GM23338 (cell line): ENCODE results near the gene CCDC138. TPM values are rescaled to one million over a fixed set of nuclear protein-coding genes. Genes with fewer than 3 reads are reported as not detected.

Experiments
- ATAC-seq: fragments of 200-7000 bp; cut with Tn5 transposase; 3 replicates; pipeline ENCODE4 v1.9.1; 2020
- DNase-seq: peaks from one replicate; pipeline ENCODE4 v3.0.0-alpha.2; 2015; ENCODE audit warnings: low spot score
- H2AFZ ChIP-seq: fragments of 200-600 bp; sonication (generic); 2 replicates; pipeline ENCODE4 v1.8.0; 2016; ENCODE audit warnings: antibody characterized with exemption, mild to moderate bottlenecking, moderate library complexity
- H3F3A ChIP-seq: fragments of 200-600 bp; sonication (generic); replicated peaks from 2 replicates; pipeline ENCODE4 v1.8.0; 2017; ENCODE audit warnings: antibody characterized with exemption, mixed run types, low read depth
- H3K27ac ChIP-seq: fragments of 200-600 bp; sonication (generic); 2 replicates; pipeline ENCODE4 v1.6.1; 2016; ENCODE audit warnings: low read depth
- H3K27me3 ChIP-seq: fragments of 200-600 bp; sonication (generic); 2 replicates; pipeline ENCODE4 v1.8.0; 2016; ENCODE audit warnings: mild to moderate bottlenecking, mixed run types, moderate library complexity; ENCODE audit not compliant: insufficient read depth
- H3K36me3 ChIP-seq: fragments of 200-600 bp; sonication (generic); 2 replicates; pipeline ENCODE4 v1.8.0; 2016; ENCODE audit warnings: mild to moderate bottlenecking; ENCODE audit not compliant: insufficient read depth
- H3K4me1 ChIP-seq: fragments of 200-600 bp; sonication (generic); 2 replicates; pipeline ENCODE4 v1.8.0; 2016; ENCODE audit warnings: mild to moderate bottlenecking, moderate library complexity; ENCODE audit not compliant: insufficient read depth
- H3K4me2 ChIP-seq: fragments of 200-600 bp; sonication (generic); 2 replicates; pipeline ENCODE4 v1.7.1; 2017; ENCODE audit warnings: mixed run types
- H3K4me3 ChIP-seq: fragments of 200-600 bp; sonication (generic); 2 replicates; pipeline ENCODE4 v1.6.1; 2016; ENCODE audit warnings: mixed run types
- H3K79me2 ChIP-seq: fragments of 200-600 bp; sonication (generic); replicated peaks from 2 replicates; pipeline ENCODE4 v1.8.0; 2017; ENCODE audit warnings: mild to moderate bottlenecking; ENCODE audit not compliant: insufficient read depth
- H3K9me2 ChIP-seq: fragments of 200-600 bp; sonication (generic); 2 replicates; pipeline ENCODE4 v1.8.0; 2017; ENCODE audit not compliant: insufficient read depth
- H4K20me1 ChIP-seq: fragments of 200-600 bp; sonication (generic); replicated peaks from 2 replicates; pipeline ENCODE4 v1.8.0; 2017; ENCODE audit warnings: mild to moderate bottlenecking; ENCODE audit not compliant: insufficient read depth
- H3K27ac Mint-ChIP-seq: 2 replicates; pipeline ENCODE4 v1.8.0; 2020; ENCODE audit warnings: inconsistent platforms, mild to moderate bottlenecking, moderate library complexity, mixed read lengths
- H3K27me3 Mint-ChIP-seq: 3 replicates; pipeline ENCODE4 v1.8.0; 2022; ENCODE audit warnings: low read depth, mild to moderate bottlenecking, moderate library complexity, mixed read lengths, inconsistent platforms; ENCODE audit not compliant: insufficient read depth, poor library complexity
- H3K36me3 Mint-ChIP-seq: 3 replicates; pipeline ENCODE4 v1.8.0; 2021; ENCODE audit warnings: low read depth, mild to moderate bottlenecking, inconsistent platforms, moderate library complexity, mixed read lengths
- H3K4me1 Mint-ChIP-seq: 3 replicates; pipeline ENCODE4 v1.8.0; 2020; ENCODE audit warnings: mild to moderate bottlenecking, inconsistent platforms, mixed read lengths
- H3K4me3 Mint-ChIP-seq: 3 replicates; pipeline ENCODE4 v1.8.0; 2021; ENCODE audit warnings: moderate library complexity, mild to moderate bottlenecking, inconsistent platforms, mixed read lengths
- H3K9me3 Mint-ChIP-seq: 3 replicates; pipeline ENCODE4 v1.8.0; 2020; ENCODE audit warnings: moderate library complexity, mild to moderate bottlenecking, inconsistent platforms, mixed read lengths
- CREB1 ChIP-seq: fragments of 250-450 bp; sonication (Bioruptor Pico); IDR thresholded peaks from 2 replicates; pipeline ENCODE4 v1.5.0; 2020; ENCODE audit warnings: low read depth, mild to moderate bottlenecking, moderate library complexity
- EZH2 ChIP-seq: fragments of 200-600 bp; sonication (generic); IDR thresholded peaks from one replicate; pipeline ENCODE4 v1.8.0; 2017; ENCODE audit warnings: antibody characterized with exemption, mild to moderate bottlenecking, low read depth; ENCODE audit not compliant: unreplicated experiment
- EZH2phosphoT487 ChIP-seq: fragments of 200-600 bp; sonication (generic); IDR thresholded peaks from one replicate; pipeline ENCODE4 v1.8.1; 2018; ENCODE audit warnings: antibody characterized with exemption; ENCODE audit not compliant: unreplicated experiment
- JUNB ChIP-seq: IDR thresholded peaks from one replicate; pipeline ENCODE4 v1.6.1; 2016; ENCODE audit warnings: antibody characterized with exemption; ENCODE audit not compliant: unreplicated experiment
- POLR2AphosphoS5 ChIP-seq: IDR thresholded peaks from 2 replicates; pipeline ENCODE4 v1.6.1; 2016; ENCODE audit warnings: antibody characterized with exemption, low read depth
- ZNF114 ChIP-seq: fragments of 250-450 bp; sonication (Bioruptor Pico); IDR thresholded peaks from 2 replicates; pipeline ENCODE4 v1.5.0; 2020; ENCODE audit warnings: mild to moderate bottlenecking, moderate library complexity
- ZNF331 ChIP-seq: fragments of 250-450 bp; sonication (Bioruptor Pico); IDR thresholded peaks from 2 replicates; pipeline ENCODE4 v1.5.0; 2020; ENCODE audit warnings: low read depth, mild to moderate bottlenecking, moderate library complexity
- polyA plus RNA-seq: library from polyadenylated mRNA; unstranded; fragments of >200 nt; fragmentation: Nextera tagmentation; extraction: Ambion mirVana; gene quantifications from 2 replicates; pipeline ENCODE4 v1.2.1, GENCODE V29; 2016
- total RNA-seq: library from RNA; depleted of rRNA; stranded (reverse); fragments of >200 nt; shearing (Covaris generic); gene quantifications from 2 replicates; pipeline ENCODE4 v1.2.3, GENCODE V29; 2014
- TF ChIP-seq, protein P1 (sequence below): fragments of 250-450 bp; sonication (Bioruptor Pico); IDR thresholded peaks from 2 replicates; pipeline ENCODE4 v1.5.0; 2020; ENCODE audit warnings: mild to moderate bottlenecking, moderate library complexity
- TF ChIP-seq, protein P2 (sequence below), 2 experiments: fragments of 200-600 bp in 1 of 2; sonication (generic) in 1 of 2; conservative IDR thresholded peaks; 2 replicates each; pipeline versions ENCODE4 v1.5.1 to v1.6.1; 2016 to 2017; ENCODE audit warnings: antibody characterized with exemption in 2 of 2, low read depth in 2 of 2, mild to moderate bottlenecking in 2 of 2, moderate library complexity in 1 of 2
- TF ChIP-seq, protein P3 (sequence below): IDR thresholded peaks from one replicate; pipeline ENCODE4 v1.6.1; 2018; ENCODE audit warnings: antibody characterized with exemption; ENCODE audit not compliant: unreplicated experiment

The CCDC138 gene
- total and polyA plus RNA-seq, 2 experiments from 2014 or later = 30.8 to 31.6 TPM

DNA sequence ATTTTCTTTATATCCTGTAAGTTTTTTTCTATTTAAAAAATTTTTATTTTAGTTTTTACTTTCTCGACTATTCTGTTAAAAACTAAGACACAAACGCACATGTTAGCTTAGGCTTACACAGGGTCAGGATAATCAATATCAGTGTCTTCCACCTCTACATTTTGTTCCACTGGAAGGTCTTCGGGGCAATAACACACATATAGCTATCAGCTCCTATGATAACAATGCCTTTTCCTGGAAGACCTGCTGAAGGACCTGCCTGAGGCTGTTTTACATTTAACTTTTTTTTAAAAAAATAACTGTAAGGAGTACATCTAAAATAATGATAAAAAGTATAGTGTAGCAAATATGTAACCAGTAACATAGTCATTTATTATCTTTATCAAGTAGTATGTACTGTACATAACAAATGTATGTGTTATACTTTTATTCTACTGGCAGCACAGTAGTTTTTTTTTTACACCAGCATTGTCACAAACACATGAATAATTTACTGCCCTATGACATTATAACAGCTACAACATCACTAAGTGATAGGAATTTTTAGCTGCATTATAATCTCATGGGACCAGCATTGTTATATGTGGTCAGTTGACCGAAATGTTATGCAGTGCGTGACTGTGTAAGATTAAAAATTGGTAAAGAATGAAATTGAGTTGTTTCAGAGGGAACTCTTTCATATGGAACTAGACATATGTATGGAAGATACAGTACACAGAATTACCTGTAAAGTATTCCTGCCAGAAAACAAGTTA lies 37.9 kb downstream of the CCDC138 start:
- TF ChIP-seq JUNB = no peak
- Histone ChIP-seq H3K9me2 (no peaks in the 10 kb centered on the region), H3K27ac (no peak overlapping the region), H4K20me1 (no peaks in the 10 kb centered on the region), H3K4me1 (no peaks in the 10 kb centered on the region), H3K4me3 (no peak overlapping the region), H3K4me2 (no peak overlapping the region), H2AFZ (no peak overlapping the region), H3K36me3 (no peaks in the 10 kb centered on the region), H3K79me2 (no peaks in the 10 kb centered on the region), H3F3A (no peaks in the 10 kb centered on the region), H3K27me3 (no peaks in the 10 kb centered on the region)
- Mint-ChIP-seq H3K27ac (no peak overlapping the region), H3K9me3 (no peaks in the 10 kb centered on the region), H3K4me3 (no peak overlapping the region), H3K27me3 (peaks cover 6% of the 10 kb centered on the region), H3K4me1 (no peaks in the 10 kb centered on the region), H3K36me3 (peaks cover 15% of the 10 kb centered on the region)
- ATAC-seq (no peak), DNase-seq (no peak)

DNA sequence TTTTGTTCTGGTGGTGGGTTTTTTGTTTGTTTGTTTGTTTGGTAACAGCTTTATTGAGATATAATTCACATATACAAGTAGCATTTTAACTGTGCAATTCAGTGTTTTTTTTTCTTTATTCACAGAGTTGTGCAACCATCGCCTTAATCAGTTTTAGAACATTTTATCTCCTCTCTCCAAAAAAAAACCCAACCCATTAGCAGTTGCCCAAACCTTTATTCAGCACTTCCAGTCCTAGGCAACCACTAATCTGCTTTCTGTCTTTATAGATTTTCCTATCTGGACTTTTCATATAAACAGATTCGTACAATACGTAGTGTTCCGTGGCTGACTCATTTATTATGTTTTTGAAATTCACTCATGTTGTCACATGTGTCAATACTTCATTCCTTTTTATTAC lies 38.7 kb downstream of the CCDC138 start:
- Histone ChIP-seq H3F3A (no peaks in the 10 kb centered on the region), H3K36me3 (no peaks in the 10 kb centered on the region), H3K4me3 (no peak overlapping the region), H3K27ac (no peak overlapping the region), H3K9me2 (no peaks in the 10 kb centered on the region), H3K79me2 (no peaks in the 10 kb centered on the region), H3K4me2 (no peak overlapping the region), H3K27me3 (no peaks in the 10 kb centered on the region), H4K20me1 (no peaks in the 10 kb centered on the region), H3K4me1 (no peaks in the 10 kb centered on the region), H2AFZ (no peak overlapping the region)
- Mint-ChIP-seq H3K9me3 (no peaks in the 10 kb centered on the region), H3K4me3 (no peak overlapping the region), H3K36me3 (peaks cover 7% of the 10 kb centered on the region; the same call in 2 of the 3 replicates), H3K27me3 (peaks cover 6% of the 10 kb centered on the region), H3K27ac (no peak overlapping the region), H3K4me1 (no peaks in the 10 kb centered on the region)
- ATAC-seq (no peak), DNase-seq (no peak)
- TF ChIP-seq ZNF331 (CRISPR knock-in tag) = no peak
- no peak for TF ChIP-seq JUNB
- no peak for TF ChIP-seq ZNF114 (CRISPR knock-in tag)
- no peak for TF ChIP-seq EZH2
- TF ChIP-seq, protein P1, sequence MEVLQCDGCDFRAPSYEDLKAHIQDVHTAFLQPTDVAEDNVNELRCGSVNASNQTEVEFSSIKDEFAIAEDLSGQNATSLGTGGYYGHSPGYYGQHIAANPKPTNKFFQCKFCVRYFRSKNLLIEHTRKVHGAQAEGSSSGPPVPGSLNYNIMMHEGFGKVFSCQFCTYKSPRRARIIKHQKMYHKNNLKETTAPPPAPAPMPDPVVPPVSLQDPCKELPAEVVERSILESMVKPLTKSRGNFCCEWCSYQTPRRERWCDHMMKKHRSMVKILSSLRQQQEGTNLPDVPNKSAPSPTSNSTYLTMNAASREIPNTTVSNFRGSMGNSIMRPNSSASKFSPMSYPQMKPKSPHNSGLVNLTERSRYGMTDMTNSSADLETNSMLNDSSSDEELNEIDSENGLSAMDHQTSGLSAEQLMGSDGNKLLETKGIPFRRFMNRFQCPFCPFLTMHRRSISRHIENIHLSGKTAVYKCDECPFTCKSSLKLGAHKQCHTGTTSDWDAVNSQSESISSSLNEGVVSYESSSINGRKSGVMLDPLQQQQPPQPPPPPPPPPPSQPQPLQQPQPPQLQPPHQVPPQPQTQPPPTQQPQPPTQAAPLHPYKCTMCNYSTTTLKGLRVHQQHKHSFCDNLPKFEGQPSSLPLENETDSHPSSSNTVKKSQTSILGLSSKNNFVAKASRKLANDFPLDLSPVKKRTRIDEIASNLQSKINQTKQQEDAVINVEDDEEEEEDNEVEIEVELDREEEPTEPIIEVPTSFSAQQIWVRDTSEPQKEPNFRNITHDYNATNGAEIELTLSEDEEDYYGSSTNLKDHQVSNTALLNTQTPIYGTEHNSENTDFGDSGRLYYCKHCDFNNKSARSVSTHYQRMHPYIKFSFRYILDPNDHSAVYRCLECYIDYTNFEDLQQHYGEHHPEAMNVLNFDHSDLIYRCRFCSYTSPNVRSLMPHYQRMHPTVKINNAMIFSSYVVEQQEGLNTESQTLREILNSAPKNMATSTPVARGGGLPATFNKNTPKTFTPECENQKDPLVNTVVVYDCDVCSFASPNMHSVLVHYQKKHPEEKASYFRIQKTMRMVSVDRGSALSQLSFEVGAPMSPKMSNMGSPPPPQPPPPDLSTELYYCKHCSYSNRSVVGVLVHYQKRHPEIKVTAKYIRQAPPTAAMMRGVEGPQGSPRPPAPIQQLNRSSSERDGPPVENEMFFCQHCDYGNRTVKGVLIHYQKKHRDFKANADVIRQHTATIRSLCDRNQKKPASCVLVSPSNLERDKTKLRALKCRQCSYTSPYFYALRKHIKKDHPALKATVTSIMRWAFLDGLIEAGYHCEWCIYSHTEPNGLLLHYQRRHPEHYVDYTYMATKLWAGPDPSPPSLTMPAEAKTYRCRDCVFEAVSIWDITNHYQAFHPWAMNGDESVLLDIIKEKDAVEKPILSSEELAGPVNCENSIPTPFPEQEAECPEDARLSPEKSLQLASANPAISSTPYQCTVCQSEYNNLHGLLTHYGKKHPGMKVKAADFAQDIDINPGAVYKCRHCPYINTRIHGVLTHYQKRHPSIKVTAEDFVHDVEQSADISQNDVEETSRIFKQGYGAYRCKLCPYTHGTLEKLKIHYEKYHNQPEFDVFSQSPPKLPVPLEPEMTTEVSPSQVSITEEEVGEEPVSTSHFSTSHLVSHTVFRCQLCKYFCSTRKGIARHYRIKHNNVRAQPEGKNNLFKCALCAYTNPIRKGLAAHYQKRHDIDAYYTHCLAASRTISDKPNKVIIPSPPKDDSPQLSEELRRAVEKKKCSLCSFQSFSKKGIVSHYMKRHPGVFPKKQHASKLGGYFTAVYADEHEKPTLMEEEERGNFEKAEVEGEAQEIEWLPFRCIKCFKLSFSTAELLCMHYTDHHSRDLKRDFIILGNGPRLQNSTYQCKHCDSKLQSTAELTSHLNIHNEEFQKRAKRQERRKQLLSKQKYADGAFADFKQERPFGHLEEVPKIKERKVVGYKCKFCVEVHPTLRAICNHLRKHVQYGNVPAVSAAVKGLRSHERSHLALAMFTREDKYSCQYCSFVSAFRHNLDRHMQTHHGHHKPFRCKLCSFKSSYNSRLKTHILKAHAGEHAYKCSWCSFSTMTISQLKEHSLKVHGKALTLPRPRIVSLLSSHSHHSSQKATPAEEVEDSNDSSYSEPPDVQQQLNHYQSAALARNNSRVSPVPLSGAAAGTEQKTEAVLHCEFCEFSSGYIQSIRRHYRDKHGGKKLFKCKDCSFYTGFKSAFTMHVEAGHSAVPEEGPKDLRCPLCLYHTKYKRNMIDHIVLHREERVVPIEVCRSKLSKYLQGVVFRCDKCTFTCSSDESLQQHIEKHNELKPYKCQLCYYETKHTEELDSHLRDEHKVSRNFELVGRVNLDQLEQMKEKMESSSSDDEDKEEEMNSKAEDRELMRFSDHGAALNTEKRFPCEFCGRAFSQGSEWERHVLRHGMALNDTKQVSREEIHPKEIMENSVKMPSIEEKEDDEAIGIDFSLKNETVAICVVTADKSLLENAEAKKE = no peak
- TF ChIP-seq, protein P2, sequence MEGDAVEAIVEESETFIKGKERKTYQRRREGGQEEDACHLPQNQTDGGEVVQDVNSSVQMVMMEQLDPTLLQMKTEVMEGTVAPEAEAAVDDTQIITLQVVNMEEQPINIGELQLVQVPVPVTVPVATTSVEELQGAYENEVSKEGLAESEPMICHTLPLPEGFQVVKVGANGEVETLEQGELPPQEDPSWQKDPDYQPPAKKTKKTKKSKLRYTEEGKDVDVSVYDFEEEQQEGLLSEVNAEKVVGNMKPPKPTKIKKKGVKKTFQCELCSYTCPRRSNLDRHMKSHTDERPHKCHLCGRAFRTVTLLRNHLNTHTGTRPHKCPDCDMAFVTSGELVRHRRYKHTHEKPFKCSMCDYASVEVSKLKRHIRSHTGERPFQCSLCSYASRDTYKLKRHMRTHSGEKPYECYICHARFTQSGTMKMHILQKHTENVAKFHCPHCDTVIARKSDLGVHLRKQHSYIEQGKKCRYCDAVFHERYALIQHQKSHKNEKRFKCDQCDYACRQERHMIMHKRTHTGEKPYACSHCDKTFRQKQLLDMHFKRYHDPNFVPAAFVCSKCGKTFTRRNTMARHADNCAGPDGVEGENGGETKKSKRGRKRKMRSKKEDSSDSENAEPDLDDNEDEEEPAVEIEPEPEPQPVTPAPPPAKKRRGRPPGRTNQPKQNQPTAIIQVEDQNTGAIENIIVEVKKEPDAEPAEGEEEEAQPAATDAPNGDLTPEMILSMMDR (conservative IDR thresholded peaks at IDR 0.05; ENCODE audit: low read depth in 2 of 2) = no peak
- no peak for TF ChIP-seq POLR2AphosphoS5
- no peak for TF ChIP-seq EZH2phosphoT487
- TF ChIP-seq, protein P3, sequence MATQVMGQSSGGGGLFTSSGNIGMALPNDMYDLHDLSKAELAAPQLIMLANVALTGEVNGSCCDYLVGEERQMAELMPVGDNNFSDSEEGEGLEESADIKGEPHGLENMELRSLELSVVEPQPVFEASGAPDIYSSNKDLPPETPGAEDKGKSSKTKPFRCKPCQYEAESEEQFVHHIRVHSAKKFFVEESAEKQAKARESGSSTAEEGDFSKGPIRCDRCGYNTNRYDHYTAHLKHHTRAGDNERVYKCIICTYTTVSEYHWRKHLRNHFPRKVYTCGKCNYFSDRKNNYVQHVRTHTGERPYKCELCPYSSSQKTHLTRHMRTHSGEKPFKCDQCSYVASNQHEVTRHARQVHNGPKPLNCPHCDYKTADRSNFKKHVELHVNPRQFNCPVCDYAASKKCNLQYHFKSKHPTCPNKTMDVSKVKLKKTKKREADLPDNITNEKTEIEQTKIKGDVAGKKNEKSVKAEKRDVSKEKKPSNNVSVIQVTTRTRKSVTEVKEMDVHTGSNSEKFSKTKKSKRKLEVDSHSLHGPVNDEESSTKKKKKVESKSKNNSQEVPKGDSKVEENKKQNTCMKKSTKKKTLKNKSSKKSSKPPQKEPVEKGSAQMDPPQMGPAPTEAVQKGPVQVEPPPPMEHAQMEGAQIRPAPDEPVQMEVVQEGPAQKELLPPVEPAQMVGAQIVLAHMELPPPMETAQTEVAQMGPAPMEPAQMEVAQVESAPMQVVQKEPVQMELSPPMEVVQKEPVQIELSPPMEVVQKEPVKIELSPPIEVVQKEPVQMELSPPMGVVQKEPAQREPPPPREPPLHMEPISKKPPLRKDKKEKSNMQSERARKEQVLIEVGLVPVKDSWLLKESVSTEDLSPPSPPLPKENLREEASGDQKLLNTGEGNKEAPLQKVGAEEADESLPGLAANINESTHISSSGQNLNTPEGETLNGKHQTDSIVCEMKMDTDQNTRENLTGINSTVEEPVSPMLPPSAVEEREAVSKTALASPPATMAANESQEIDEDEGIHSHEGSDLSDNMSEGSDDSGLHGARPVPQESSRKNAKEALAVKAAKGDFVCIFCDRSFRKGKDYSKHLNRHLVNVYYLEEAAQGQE = no peak
- no peak for TF ChIP-seq CREB1 (CRISPR knock-in tag)
